Stimulated activated naive CD4-positive, alpha-beta T cell (primary cell): ENCODE measurements around the gene SESN2.
"Not testable (repeated sequence)": the region's sequence is repeated elsewhere in the genome, so short reads cannot be mapped to it uniquely, and the experiment has no call there.

Experiments used
- DNase-seq, 6 experiments: peaks; one replicate each; lab custom pipeline; 2025; lab: John Stamatoyannopoulos, UW

Gene SESN2

DNA sequence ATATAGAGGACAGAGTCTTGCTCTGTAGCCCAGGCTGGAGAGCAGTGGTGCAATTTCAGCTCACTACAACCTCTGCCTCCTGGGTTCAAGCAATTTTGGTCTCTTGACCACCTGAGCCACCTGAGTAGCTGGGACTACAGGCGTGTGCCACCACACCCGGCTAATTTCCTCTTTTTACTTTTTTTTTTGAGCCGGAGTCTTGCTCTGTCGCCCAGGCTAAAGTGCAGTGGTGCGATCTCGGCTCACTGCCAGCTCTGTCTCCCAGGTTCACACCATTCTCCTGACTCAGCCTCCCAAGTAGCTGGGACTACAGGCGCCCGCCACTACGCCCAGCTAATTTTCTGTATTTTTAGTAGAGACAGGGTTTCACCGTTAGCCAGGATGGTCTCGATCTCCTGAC is 68.1 kb downstream of the SESN2 start:
- DNase-seq: not testable (repeated sequence)

DNA sequence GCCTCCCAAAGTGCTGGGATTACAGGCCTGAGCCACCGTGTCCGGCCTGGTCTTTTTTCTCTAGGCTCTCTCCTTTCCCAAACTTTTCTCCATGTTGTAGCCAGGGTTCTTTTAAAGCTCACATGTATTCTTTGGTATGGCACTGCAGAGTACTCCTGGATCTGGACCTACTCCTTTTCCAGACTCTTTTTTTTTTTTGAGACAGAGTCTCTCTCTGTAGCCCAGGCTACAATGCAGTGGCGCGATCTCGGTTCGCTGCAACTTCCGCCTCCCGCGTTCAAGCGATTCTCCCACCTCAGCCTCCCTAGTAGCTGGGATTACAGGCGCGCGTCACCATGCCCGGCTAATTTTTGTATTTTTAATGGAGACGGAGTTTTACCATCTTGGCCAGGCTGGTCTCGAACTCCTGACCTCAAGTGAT is 68.9 kb downstream of the SESN2 start:
- no peak for DNase-seq

DNA sequence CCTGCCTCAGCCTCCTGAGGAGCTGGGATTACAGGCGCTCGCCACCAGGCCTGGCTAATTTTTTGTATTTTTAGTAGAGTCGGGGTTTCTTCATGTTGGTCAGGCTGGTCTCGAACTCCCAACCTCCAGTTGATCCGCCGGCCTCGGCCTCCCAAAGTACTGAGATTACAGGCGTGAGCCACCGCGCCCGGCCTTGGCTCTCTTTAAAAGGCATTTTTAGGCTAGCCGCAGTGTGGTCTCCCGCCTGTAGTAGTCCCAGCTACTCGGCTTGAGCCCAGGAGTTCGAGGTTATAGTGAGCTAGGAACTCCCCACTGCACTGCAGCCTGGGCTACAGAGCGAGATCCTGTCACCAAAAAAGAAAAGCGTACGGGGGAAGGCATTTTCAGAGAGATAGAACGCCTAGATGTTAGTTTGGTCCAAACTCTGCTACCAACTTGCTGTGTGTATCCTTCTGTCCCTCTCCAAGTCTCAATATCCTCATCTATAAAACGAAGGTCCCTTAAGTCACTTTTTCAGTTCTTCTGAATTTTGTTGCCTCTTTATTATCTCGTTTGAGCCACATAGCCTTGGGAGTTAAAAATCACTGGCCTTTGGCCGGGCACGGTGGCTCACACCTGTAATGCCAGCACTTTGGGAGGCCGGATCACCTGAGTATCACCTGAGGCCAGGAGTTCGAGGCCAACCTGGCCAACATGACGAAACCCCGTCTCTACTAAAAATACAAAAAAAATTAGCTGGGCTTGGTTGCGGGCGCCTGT is 70.3 kb downstream of the SESN2 start:
- no peak for DNase-seq
